ENCODE data around the gene SLC1A1. TPM values are rescaled to one million over a fixed set of nuclear protein-coding genes. Genes with fewer than 3 reads are reported as not detected.

Gene SLC1A1
- total and polyA plus RNA-seq, 2 of the 13 experiments (the other 11 are each of a cell fraction or from before 2014, with no cell fraction given): not detected

GRCh38 chr9:4509590-4509984 lies 19.3 kb downstream of the SLC1A1 start:
- ATAC-seq (no peak), DNase-seq (ENCODE audit: low spot score) (no peak), FAIRE-seq (no peak)
- intact Hi-C loops (cut with micrococcal nuclease; ENCODE audit: unreplicated experiment): no loop called here
- WGBS (ENCODE audit: low lambda C conversion rate): 45% methylated on average over 3 of the region's 3 CpGs
- in situ Hi-C loops (cut with HindIII; ENCODE audit: extremely low pct_ligation_motif_present, low pct_unique_long_range_greater_than_20kb): no loop called here
- no peak overlapping the region for H3K4me2 ChIP-seq (ENCODE audit: low read depth, low read length)
- no peak overlapping the region for H2AFZ ChIP-seq (ENCODE audit: low read length)
- H3K4me1 ChIP-seq (ENCODE audit: insufficient read depth, low read length): 0 out of 2 replicates have a peak, but pooled peaks cover 6% of the 10 kb centered on the region
- BruUV-seq (replicated peaks): no TSS peak
- no peak overlapping the region for H3K27ac ChIP-seq (ENCODE audit: extremely low read length, insufficient read depth, low read length)
- TF ChIP-seq MTF1 (CRISPR knock-in tag; IDR thresholded peaks at IDR 0.05) (no peak), TBP (CRISPR knock-in tag; IDR thresholded peaks at IDR 0.05) (no peak), STAT5B (CRISPR knock-in tag; IDR thresholded peaks at IDR 0.05) (no peak), ZBTB3 (CRISPR knock-in tag; IDR thresholded peaks at IDR 0.05; ENCODE audit: borderline replicate concordance, low read depth) (no peak), ZNF567 (CRISPR knock-in tag; IDR thresholded peaks at IDR 0.05; ENCODE audit: borderline replicate concordance) (no peak), ZNF33A (CRISPR knock-in tag; IDR thresholded peaks at IDR 0.05; ENCODE audit: borderline replicate concordance) (no peak), TARDBP (CRISPR knock-in tag; IDR thresholded peaks at IDR 0.05) (no peak), MIER3 (CRISPR knock-in tag; IDR thresholded peaks at IDR 0.05; ENCODE audit: borderline replicate concordance) (no peak), MBNL3 (CRISPR knock-in tag; conservative IDR thresholded peaks at IDR 0.05) (no peak), YEATS4 (CRISPR knock-in tag; IDR thresholded peaks at IDR 0.05; ENCODE audit: borderline replicate concordance) (no peak), ZNF512 (CRISPR knock-in tag; IDR thresholded peaks at IDR 0.05) (no peak), RCOR2 (CRISPR knock-in tag; IDR thresholded peaks at IDR 0.05) (no peak), ZNF687 (CRISPR knock-in tag; IDR thresholded peaks at IDR 0.05) (no peak), ELF3 (CRISPR knock-in tag; IDR thresholded peaks at IDR 0.05) (no peak), NR2F6 (IDR thresholded peaks at IDR 0.05) (no peak), NR2F6 (CRISPR knock-in tag; IDR thresholded peaks at IDR 0.05) (no peak), ARNT (IDR thresholded peaks at IDR 0.05) (no peak), ARNT2 (CRISPR knock-in tag; IDR thresholded peaks at IDR 0.05; ENCODE audit: low read depth) (no peak)
- no peaks in the 10 kb centered on the region for H4K20me1 ChIP-seq (ENCODE audit: insufficient read depth, low read length)
- H3K9ac ChIP-seq (ENCODE audit: insufficient read depth, low read depth, low read length): no peak overlapping the region
- H3K4me3 ChIP-seq (replicated peaks in 1 of 3; ENCODE audit: insufficient read depth in 1 of 3, low read depth in 2 of 3, low read length in 3 of 3): no peak overlapping the region
- ChIA-PET POLR2A (no interaction called here), CTCF (ENCODE audit: low intra/inter-chr PET ratio, low total read pairs) (no interaction called here)
- no peaks in the 10 kb centered on the region for H3K9me3 ChIP-seq (ENCODE audit: low read length)
- no peaks in the 10 kb centered on the region for H3K36me3 ChIP-seq (replicated peaks in 1 of 2; ENCODE audit: control insufficient read depth in 1 of 2, insufficient read depth in 2 of 2, low read length in 2 of 2)
- no peaks in the 10 kb centered on the region for H3K79me2 ChIP-seq (ENCODE audit: insufficient read depth, low read length)
- no peaks in the 10 kb centered on the region for H3K27me3 ChIP-seq (ENCODE audit: control insufficient read depth in 1 of 2, insufficient read depth in 2 of 2, low read length in 2 of 2)
